Measurements from ENCODE around the gene MS4A12.

DNA sequence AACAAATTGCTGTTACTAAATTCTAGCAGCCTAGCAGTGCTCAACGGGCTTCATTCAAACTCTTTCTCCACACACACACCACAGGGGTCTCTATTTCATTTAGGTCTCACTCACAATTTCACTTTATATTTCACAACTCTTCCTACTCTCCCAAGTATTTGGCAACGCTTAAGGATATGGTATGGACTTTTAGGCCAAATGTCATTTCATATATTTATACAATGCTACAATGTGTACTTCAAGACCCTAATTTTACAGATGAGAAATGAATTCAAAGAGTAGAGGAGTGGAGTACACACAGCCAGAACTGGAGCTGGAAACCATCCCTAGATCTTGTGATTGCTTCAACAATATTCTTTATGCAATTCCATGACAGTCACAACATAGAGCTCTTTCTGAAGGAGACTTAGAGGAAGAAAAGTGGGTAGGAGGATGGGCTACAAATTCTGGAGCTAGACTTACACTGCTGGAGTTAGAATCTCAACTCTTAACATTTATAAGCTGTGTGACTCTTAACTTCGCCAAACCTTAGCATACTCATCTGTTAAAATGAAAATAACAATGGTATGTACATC is 20.2 kb downstream of the MS4A12 start:
- TF ChIP-seq, protein P1, sequence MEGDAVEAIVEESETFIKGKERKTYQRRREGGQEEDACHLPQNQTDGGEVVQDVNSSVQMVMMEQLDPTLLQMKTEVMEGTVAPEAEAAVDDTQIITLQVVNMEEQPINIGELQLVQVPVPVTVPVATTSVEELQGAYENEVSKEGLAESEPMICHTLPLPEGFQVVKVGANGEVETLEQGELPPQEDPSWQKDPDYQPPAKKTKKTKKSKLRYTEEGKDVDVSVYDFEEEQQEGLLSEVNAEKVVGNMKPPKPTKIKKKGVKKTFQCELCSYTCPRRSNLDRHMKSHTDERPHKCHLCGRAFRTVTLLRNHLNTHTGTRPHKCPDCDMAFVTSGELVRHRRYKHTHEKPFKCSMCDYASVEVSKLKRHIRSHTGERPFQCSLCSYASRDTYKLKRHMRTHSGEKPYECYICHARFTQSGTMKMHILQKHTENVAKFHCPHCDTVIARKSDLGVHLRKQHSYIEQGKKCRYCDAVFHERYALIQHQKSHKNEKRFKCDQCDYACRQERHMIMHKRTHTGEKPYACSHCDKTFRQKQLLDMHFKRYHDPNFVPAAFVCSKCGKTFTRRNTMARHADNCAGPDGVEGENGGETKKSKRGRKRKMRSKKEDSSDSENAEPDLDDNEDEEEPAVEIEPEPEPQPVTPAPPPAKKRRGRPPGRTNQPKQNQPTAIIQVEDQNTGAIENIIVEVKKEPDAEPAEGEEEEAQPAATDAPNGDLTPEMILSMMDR (IDR thresholded peaks at IDR 0.05): no peak
- no peak for TF ChIP-seq POLR2AphosphoS5 (IDR thresholded peaks at IDR 0.05)

All from breast epithelium (tissue), 3 donors.